Hematopoietic multipotent progenitor cell treated with erythropoietin and hydrocortisone succinate and interleukin-3 and kit ligand, for 8 days (in vitro differentiated cells): ENCODE data around the gene CACNB1.

Experiments
- DNase-seq: peaks from one replicate; pipeline ENCODE4 v3.0.0-alpha.2; 2015

The CACNB1 gene

DNA sequence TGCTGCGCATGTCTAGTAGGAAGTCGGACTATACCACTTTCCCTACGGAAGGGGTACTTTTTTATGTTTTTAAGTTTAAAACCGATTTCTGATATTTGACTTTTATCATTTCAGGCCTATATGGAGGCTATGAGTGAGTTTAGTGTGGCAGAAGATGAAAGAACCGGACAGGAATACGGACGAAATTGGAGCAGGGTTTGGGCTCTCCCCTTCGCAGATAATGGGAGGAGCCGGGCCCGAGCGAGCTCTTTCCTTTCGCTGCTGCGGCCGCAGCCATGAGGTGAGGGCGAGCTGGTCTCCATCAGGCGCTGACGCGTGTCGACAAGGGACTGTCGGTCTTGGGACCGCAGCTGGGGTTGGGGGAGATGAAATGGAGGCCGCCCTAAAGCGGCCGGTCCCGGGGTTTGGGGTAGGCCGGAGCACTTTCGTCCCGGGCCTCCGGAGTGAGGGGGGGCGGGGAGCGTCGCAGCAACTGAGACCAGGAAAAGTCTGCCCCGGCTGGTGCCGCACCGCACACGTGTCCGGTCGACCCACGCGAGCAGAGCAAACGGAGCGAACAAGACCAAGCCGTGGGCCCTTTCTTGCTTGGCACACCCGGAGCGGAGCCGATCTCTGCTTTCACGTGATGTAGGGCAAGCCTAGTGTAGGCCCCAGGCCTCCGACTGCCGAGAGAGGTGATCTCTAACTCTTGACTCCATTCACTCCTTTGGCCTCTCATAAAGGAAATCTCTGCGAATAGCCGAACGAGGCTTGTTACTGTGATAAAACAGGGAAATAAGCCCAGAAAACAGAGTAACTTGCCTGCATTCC, 2.8 kb upstream of the CACNB1 start, which contains the start of gene RPL19:
Gene RPL19, plus strand, starts transcription at position 214 of the 810 bp plus-strand sequence. Its CDS starts 62 bp downstream, at position 276.
- peak; percentile 55 for DNase-seq

DNA sequence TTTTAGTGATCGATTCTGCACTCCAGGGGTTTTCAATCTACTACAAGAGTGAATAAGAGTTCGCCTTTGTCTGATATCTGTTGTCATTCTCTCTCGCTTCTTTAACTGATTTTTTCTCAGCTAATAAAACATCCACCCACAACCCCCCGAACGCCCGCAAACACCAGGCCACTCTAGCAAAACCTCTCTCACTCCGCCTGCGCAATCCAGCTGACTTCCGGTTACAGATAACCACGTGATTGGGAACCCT, 2.3 kb upstream of the CACNB1 start:
- peak; percentile 97 for DNase-seq

DNA sequence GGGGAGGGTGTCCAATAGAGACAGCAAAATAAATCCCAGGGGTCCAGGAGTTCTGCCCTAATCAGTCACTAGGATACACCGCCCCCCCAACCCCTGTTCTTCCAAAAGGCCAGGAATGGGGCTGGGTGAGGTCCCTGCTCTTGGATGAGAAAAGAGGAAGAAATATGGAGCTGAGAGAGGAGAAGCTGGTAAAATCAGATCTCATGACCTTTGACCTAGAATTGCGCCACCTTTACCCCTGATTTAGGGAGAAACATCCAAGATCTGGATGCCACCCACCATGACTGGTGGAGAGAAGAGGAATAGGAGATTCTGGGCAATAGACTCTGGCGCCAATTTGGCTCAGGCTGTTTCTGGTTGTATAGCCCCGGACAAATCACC, 707 bp upstream of the CACNB1 start:
- no peak for DNase-seq

DNA sequence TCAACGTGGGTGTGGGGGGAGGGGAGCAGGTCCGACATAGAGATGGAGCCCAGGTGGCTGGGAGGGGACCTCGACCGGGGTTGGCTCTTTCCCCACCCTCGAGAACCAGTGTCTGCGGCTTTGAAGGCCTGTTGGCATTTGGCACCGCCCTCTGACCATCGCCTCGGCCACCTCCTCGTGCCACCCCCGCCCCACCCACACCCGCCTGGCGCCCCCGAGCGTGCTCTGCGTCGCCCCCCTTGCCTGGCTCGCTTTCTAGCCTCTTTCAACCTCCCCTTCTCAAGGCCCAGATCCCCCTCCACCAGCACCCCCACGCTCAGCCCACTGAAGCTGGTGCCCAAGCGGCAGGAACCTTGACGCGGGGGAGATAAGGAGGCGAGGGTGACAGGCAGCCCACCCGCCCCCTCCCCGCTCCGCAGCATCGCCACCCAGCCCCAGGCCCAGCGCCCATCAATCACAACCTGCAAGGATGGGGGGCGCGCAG, 619 bp downstream of the CACNB1 start:
- DNase-seq = peak; percentile 53

DNA sequence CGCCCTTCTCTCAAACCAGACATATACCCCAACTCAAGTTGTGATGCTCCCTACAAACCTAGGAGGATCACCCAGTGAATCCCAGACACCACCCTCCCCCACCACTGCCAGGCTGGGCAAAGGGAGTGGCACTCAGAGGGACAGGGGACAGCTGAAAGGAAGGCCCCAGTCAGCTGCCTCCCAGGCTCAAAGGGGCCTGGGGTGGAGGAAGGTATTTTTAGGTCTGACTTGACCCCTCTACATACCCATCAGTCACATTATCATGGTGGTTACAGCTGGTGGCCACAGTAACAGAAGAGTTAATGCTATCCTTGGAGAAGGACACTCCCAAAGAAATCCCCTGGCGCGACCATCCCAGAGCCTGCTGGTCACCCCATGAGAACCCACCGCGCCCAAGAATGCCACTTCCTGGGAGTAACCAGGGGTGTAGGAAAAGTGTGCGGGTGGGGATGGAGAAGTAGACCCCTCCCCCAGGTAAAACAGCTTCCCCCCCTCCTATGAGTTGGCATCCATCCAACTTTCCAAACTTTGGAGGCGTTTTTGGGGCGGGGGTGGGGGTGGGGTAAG, 1.1 kb downstream of the CACNB1 start:
- no peak for DNase-seq

DNA sequence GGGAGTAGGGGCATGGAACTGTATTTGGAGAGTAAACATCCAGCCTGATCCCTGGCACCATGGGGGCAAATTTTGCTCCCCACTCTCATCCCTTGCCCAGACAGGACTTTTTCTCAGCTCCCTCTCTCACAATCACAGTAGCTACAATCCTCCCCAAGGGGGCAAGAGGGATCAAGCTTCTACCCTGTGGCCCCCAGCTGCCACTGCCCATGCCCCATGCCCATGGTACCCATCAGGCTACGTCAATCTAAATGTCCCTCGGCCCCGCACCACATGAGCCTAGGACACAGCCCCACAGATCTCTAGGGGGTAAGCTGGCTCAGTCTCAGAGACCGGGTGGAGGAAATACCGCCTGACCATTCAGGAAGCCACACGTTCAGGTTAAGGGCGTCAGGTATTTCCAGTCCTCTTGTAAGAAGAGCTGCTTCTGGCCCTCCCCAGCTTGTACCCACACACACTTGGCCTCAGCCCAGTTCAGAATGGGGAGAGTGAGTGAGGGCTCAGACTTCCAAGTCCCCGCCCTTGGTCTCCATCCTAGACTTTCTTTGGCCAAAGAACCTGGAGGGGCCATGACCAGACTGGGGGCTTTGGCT, 1.8 kb downstream of the CACNB1 start:
- no peak for DNase-seq

DNA sequence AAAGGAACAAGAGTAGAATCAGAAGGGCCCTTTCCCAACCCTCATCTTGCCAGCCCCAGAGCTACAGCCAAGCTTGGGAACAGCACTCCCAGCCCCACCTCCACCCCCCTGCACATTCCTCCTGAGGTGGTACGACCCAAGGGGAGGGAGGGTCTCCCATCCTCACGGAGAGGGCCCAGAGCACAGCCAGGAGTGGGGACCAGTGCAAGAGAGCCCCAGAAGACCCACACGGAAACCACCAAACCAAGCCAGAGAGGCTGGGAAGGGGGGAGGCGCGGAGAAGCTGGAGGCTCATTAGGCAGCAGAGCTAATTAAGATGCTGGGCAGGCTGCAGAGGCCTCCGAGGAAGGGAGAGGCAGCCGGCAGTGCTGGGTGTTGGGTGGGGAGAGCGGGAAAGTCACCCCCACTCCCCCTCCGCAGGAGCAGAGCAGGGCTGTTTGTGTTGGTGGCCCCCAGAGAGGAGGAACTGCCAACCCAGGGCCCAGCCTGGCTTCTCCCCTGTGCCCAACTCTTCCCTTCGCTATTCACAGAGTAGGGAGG, 2.4 kb downstream of the CACNB1 start:
- DNase-seq = no peak

DNA sequence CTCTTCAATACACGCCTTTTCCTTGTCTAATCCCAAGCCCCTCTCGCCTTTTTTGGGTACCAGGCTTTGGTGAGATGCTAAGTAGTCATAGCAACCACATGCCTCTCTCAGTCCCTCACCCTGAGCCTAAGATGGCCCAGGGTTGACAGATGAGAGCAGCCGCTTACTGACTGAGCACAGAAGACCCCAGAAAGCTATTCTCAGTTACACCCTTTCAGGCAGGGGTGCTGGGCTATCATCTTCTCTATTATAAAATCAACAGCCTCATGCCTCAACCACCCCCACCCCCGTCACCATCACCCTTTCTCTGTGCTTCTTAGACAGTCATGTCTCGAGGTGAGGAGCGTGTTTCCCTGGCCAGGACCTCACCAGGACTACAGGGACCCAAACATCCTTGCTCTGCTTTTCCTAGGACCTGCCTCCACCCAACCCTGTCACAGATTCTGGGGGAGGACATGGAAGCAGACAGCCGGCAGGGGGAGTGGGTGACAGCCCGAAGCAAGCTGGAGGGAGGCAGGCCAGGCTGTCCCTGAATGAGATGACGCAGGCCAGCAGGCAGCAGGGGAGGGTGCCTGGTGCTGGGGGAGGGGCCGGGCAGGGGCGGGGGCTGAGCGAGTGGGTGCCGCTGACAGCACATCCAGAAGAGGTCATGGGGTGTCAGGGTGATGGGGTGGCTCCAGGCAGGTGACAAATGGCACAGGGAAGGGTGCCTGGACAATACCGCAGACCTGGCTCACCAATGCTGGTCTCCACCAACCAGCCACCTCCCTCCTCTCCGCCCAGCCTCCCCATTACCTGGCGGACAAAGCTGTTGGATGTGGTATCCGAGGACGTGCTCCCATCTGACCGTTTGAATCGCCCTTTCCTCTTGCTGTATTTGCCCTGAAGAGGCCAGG, 3.1 kb downstream of the CACNB1 start:
- no peak for DNase-seq

DNA sequence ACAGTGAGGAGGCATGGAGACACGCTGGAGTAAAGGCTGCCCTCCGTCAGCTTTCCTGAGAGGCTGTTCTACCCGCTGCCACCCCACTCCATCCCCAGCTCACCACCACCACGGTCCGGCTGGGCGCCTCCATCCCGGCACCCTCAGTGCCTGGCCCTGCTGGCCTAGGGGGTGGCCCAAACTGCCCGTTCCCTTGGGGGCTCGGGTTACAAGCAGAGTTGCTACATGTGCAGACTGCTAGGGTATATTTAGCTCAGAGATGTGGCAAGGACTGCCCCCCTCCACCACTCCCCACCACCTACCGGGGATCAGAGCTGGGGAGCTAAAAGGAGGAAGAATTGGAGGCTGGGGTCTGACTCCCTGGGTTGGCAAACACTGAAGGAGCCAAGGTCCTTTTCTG, 4.1 kb downstream of the CACNB1 start:
- DNase-seq = no peak

DNA sequence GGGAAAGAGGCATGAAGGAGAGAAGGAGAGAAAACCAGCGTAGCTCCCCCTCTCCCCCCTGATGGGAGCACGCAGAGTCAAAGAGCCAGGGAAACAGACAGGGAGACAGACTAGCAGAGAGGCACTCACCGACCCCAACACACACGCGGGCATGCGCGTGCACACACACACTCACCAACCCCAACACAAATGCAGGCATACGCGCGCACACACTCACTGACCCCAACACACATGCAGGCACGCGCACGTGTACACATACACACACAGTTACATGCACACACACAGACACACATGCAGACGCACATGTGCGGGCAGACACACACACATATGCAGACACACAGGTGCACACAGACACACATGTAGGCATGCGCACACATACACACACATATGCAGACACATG, 4.6 kb downstream of the CACNB1 start:
- no peak for DNase-seq

DNA sequence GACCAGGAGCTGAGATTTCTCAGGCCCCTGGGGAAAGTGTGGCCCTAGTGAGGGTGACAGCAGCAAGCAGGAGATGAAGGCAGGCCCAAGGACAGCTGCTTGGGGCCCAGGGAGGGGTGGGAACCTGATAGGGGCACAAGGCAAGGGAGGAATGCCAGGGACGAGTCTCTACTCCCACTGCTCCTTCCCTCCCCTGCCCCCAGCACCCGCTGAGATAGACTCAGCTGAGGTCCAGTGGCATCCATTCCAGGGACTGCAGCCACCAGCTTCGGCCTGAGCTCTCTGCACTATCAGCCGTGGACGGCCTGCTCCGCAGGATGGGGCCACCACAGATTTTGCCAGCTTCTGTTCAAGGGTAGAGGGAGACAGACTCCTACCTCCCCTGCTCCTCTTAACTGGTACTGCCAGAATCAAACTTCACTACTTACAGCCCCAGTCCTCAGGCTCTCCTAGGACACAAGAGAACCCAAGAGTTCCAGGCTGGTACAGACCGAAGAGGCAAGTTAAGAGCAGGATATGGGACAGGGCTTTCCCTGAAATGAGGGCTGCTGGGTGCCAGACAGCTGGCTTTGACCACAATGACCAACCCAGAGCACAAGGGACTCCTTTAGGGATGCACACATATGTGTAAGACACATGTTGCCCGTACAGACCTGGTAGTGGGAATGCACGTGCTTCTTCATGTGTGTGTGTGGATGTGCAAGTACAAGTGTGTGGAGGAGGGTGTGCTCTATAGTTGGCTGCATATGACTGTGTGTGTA, 5.5 kb downstream of the CACNB1 start:
- DNase-seq = no peak

DNA sequence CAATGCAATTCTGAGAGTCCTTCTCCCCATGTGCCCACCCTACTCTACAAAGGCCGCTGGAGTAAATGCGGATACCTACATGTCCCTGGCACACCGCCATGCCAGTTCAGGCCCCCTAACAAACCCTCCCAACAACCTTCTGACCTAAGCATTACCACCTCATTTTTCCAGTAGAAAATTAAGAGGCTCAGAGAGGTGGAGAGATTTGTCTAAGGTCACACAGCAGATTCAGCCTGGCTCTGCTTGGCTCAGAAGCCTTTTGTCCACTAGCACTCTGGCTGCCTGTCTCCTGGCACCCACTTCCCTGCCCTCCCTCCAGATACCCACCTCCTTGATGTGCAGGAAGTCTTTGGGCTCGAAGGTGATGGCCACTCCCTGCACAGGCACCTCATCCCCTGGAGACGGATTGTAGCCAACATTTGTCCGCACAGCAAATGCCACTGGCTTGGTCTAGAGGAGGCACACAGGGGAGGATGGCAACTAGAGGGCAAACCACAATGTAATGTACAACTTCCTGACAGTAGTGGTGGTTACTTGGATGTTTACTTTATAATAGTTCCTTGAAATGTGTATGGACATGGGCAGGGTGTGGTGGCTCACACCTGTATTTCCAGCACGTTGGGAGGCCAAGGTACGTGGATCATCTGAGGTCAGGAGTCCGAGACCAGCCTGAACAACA, 10.2 kb downstream of the CACNB1 start:
- DNase-seq = no peak

DNA sequence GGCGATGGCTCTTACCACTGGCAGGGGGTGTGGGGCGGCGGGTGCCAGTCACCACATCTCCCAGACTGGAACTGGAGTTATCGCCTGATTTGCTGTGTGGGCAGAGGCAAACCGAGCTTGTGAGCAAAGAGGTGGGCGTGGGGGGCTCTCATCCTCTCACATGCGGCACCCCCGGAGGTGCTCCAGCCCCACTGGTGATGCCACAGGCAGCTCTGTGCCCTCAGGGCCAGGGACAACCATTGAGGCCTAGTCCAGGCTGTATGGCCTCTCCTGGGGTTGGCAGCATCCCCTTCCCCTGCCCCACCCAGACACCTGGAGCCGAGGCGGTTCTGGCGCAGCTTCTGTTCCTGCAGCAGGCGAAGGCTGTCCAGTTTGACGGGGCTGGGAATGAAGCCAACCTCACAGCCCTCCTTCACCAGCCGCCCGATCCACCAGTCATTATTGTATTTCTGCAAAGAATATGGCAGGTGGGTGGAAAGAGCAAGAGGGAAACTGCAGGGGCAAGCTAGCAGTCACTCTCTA, 10.9 kb downstream of the CACNB1 start:
- no peak for DNase-seq

DNA sequence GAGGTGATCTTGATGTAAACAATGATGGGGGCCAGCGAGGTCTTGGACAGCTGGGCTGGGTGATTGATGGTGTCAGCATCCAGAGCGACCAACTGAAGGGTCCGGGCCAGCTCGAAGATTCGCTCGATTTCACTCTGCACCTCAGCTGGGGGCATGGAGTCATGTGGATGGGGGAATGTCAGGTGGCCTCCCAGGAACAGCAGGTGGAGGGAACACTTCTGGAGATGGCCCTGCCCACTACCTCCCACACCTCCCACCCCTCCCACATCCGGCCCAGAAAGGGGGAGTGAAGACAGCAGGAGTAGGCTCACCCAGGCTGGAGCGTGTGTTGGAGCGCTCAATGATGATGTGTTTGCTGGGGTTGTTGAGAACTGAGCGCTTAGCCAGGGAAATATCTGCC, 13.7 kb downstream of the CACNB1 start:
- no peak for DNase-seq

DNA sequence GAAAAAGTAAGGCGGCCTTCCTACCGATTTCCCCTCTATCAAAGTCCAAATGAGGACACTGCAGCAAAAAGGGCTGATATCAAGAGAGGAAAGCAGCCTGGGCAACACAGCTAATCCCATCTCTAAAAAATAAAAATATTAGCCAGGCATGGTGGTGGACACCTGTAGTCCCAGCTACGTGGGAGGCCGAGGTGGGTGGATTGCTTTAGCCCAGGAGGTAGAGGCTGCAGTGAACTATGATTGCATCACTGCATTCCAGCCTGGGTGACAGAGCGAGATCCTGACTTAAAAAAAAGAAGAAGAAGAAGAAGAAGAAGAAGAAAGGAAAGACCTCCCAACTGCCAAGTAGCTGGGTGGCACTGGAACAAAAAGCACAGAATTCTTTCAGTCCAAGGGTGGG, 14.4 kb downstream of the CACNB1 start:
- DNase-seq = no peak

DNA sequence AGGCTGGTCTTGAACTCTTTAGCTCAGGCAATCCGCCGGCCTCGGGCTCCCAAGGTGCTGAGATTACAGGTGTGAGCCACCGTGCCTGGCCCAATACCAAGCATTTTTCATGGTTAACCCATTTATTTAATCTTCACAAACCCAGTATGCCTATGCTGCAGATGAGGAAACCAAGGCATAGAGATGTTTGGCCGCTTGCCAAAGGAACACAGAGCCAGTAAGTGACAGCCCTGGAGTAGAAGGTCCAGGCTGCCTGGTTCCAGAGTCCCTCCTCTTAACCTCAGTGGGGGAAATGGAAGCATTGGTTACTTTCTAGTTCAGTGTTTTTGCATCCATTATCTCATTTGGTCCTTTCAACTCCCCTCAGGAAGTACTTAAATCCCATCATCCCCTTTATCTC, 16.2 kb downstream of the CACNB1 start:
- no peak for DNase-seq

DNA sequence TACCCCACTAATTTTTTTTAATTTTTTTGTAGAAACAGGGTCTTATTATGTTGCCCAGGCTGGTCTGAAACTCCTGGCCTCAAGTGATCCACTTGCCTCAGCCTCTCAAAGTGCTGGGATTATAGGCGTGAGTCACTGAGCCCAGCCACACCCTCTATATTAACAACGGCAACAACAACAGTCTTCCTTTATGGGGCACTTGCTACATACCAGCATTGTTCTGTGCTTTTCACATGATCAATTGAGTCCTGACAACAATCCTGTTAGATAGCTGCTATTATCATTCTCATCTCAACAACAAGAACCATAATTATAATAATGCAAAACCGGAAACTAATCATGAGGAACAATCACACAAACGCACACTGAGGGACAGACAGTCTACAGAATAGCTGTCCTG, 18.9 kb downstream of the CACNB1 start:
- no peak for DNase-seq

DNA sequence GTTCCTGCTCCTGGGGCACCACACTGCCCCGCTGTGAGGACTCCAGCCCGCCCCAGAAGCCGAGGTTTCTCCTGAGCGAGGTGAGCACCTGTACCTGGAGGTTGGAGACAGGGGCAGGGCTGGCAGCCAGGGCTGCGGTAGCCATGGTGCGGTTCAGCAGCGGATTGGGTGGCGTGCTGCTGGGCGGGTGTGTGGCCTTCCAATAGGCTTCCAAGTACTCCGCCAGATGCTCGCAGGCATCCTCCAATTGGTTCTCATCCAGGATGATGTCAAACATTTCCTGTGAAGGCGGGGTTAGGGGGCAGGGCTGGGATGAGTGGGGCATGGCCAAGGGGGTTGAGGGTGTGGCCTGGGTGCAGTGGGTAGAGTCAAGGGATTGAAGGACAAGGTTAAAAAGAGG, 20.2 kb downstream of the CACNB1 start:
- DNase-seq = peak; percentile 46

DNA sequence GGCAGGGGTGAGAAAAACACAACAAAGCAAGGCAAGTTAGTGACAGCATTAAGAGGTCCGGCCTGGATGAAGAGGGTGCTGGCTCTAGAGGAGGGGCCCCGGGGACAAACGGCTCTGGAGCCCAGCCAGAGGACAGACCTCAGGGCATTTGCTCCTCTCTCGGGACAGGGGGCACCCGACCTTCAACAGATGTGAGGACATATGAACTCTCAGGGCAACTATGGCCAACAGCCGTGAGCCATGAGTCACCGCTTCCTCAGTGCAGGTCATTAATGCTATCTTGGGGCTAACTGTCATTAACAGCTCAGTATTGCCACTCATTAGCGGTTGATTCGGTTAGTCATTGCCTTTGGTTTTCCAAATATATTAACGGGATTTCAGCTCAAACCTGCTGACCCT, 21.8 kb downstream of the CACNB1 start:
- DNase-seq = no peak

DNA sequence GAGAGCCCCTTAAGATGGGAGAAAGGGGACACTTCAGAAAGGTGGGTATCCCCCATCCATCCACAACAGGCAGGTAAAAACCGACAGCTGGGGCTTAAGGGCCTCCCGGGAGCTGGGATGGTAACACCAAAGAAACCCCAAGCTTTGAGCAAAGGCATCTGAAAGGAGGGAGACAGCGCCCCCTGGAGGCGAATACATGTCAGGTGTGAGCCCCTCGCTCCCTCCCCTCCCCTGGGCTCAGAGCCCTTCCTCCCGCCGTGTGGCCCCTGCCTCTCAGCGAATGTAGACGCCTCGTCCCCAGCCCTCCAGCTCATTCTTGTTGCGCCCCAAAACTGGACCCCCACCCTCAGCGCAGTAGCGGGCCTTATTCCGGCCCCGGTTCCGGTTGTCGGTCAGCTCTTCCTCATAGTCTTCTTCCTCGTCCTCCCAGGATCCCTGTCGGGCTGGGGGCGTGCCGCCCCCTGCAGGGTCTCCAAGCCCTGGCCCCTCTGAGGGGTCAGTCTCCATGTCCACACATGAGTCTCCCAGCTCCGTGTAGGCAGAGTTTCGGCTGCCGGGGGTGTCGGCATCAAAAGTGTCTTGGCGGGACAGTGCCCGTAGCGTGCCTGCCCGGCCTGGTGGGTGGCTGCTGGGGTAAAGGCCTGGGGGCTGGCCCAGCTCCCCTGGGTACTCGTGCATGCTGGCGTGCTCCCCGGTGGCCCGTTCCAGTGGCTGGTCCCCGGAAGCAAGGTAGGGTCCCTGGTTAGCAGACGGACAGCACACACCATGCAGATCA, 22.4 kb downstream of the CACNB1 start:
- DNase-seq = peak; percentile 78
